Endothelial cell of umbilical vein (primary cell): ENCODE results near the gene FMN1. TPM values are rescaled to one million over a fixed set of nuclear protein-coding genes. Genes with fewer than 3 reads are reported as not detected.

Source experiments
- BruUV-seq: library from RNA; stranded (reverse); fragments of 400-500 nt; replicated peaks from 2 replicates; lab custom pipeline; 2021; lab: Mats Ljungman, UMichigan
- CTCF ChIA-PET: fragments of 300-600, 350-600 bp; sonication (Branson Sonifier 250); formaldehyde crosslinking; loops from one replicate; lab custom pipeline; 2021; ENCODE audit warnings: antibody characterized with exemption, inconsistent platforms; lab: Charles Lee
- POLR2A ChIA-PET: fragments of 300-600, 350-600 bp; sonication (Branson Sonifier 250); formaldehyde crosslinking; loops from one replicate; lab custom pipeline; 2021; ENCODE audit warnings: antibody characterized with exemption, inconsistent platforms; lab: Charles Lee
- DNase-seq: peaks from one replicate; pipeline ENCODE4 v3.0.0-alpha.2; 2011; ENCODE audit warnings: low read depth, low spot score
- FAIRE-seq: peaks from 2 replicates; lab custom pipeline; 2011; peaks lifted over from hg19 to GRCh38; lab: Jason Lieb, UNC
- H2AFZ ChIP-seq: 2 replicates; pipeline ENCODE4 v1.6.0; 2012; ENCODE audit warnings: low read depth, low read length, control low read depth, inconsistent platforms
- H3K27ac ChIP-seq: 2 replicates; pipeline ENCODE4 v1.5.1; 2011; ENCODE audit warnings: low read depth, mild to moderate bottlenecking, control low read depth, low read length, moderate library complexity; ENCODE audit not compliant: insufficient read depth
- H3K27me3 ChIP-seq, 2 experiments: 2 replicates each; pipeline versions ENCODE4 v1.6.0 to v1.6.1; 2011; ENCODE audit warnings: low read length in 2 of 2, mixed read lengths in 1 of 2; ENCODE audit not compliant: control insufficient read depth in 2 of 2, insufficient read depth in 2 of 2
- H3K36me3 ChIP-seq, 2 experiments: 2 replicates in 1 of 2; 3 replicates in 1 of 2; pipeline ENCODE4 v1.5.1; 2011; ENCODE audit warnings: low read length in 2 of 2, mild to moderate bottlenecking in 1 of 2, moderate library complexity in 1 of 2; ENCODE audit not compliant: control insufficient read depth in 2 of 2, insufficient read depth in 2 of 2; ENCODE audit errors: extremely low read depth in 1 of 2
- H3K4me1 ChIP-seq: 3 replicates; pipeline ENCODE4 v1.5.1; 2011; ENCODE audit warnings: mild to moderate bottlenecking, low read length; ENCODE audit not compliant: control insufficient read depth, insufficient read depth; ENCODE audit errors: extremely low read depth
- H3K4me2 ChIP-seq: 2 replicates; pipeline ENCODE4 v1.6.1; 2011; ENCODE audit warnings: low read length, control low read depth, mixed read lengths; ENCODE audit not compliant: insufficient read depth
- H3K4me3 ChIP-seq, 3 experiments: fragments of 200-600 bp in 1 of 3; sonication (generic), shearing (Covaris generic) in 1 of 3; replicated peaks in 1 of 3; 2 replicates each; pipeline ENCODE4 v1.5.1; 2011 to 2016; ENCODE audit warnings: control low read depth in 3 of 3, low read length in 3 of 3, mild to moderate bottlenecking in 2 of 3, inconsistent platforms in 1 of 3, low read depth in 1 of 3, moderate library complexity in 1 of 3; ENCODE audit not compliant: insufficient read depth in 1 of 3
- H3K79me2 ChIP-seq: 2 replicates; pipeline ENCODE4 v1.6.0; 2012; ENCODE audit warnings: low read length, inconsistent platforms; ENCODE audit not compliant: control insufficient read depth, insufficient read depth
- H3K9ac ChIP-seq: replicated peaks from 2 replicates; pipeline ENCODE3; 2011; ENCODE audit warnings: low read length, control low read depth; ENCODE audit not compliant: insufficient read depth; ENCODE audit errors: extremely low read depth
- H3K9me1 ChIP-seq: replicated peaks from 3 replicates; pipeline ENCODE4 v1.6.0; 2011; ENCODE audit warnings: mild to moderate bottlenecking, low read length; ENCODE audit not compliant: control insufficient read depth, insufficient read depth; ENCODE audit errors: extremely low read depth
- H3K9me3 ChIP-seq: replicated peaks from 2 replicates; pipeline ENCODE4 v1.5.1; 2012; ENCODE audit warnings: low read length, inconsistent platforms; ENCODE audit not compliant: control insufficient read depth, insufficient read depth
- H4K20me1 ChIP-seq: replicated peaks from 2 replicates; pipeline ENCODE3; 2011; ENCODE audit warnings: mild to moderate bottlenecking, low read length; ENCODE audit not compliant: control insufficient read depth, insufficient read depth; ENCODE audit errors: extremely low read depth
- EZH2 ChIP-seq: IDR thresholded peaks from 2 replicates; pipeline ENCODE4 v1.6.1; 2012; ENCODE audit warnings: borderline replicate concordance, low read depth, mild to moderate bottlenecking, moderate library complexity, low read length, inconsistent platforms; ENCODE audit not compliant: severe bottlenecking
- FOS ChIP-seq: IDR thresholded peaks from 2 replicates; pipeline ENCODE4 v1.6.1; 2011; ENCODE audit warnings: mild to moderate bottlenecking, low read length, moderate library complexity, borderline replicate concordance; ENCODE audit not compliant: insufficient read depth
- GATA2 ChIP-seq: IDR thresholded peaks from 2 replicates; pipeline ENCODE4 v1.7.0; 2011; ENCODE audit warnings: low read depth, mild to moderate bottlenecking, moderate library complexity, mixed read lengths, low read length; ENCODE audit not compliant: insufficient read length, insufficient read depth
- JUN ChIP-seq: IDR thresholded peaks from 2 replicates; pipeline ENCODE4 v1.6.1; 2011; ENCODE audit warnings: borderline replicate concordance, low read depth; ENCODE audit not compliant: insufficient read length, insufficient read depth
- MYC ChIP-seq: IDR thresholded peaks from one replicate; pipeline ENCODE4 v1.6.1; 2011; ENCODE audit warnings: mild to moderate bottlenecking, low read depth, low read length
- dilution Hi-C: fragments of 300-500 bp; cut with MboI; formaldehyde crosslinking; loops from one replicate; pipeline ENCODE4 v1.15.0; 2019; ENCODE audit warnings: low sequenced_read_pairs; ENCODE audit not compliant: extremely low pct_ligation_motif_present
- intact Hi-C: fragments of 100-400 bp; cut with micrococcal nuclease; formaldehyde crosslinking; loops from one replicate; pipeline ENCODE4 v1.10.0; 2022
- polyA plus RNA-seq, 4 experiments: library from polyadenylated mRNA; depleted of rRNA in 3 of 4; stranded (reverse) in 3 of 4; unstranded in 1 of 4; fragments of >200 nt; gene quantifications; 2 replicates each; pipeline versions ENCODE4 v1.2.1 to v1.2.3, GENCODE V29; 2011 to 2012; ENCODE audit warnings: missing spikeins in 1 of 4
- total RNA-seq: library from RNA; stranded (reverse); gene quantifications from 2 replicates; pipeline ENCODE4 v1.2.3, GENCODE V29; 2021
- TF ChIP-seq, protein P1 (sequence below), 2 donors: IDR thresholded peaks; 1 replicate in 1 of 2; 2 replicates in 1 of 2; pipeline ENCODE4 v1.5.1; 2011; ENCODE audit warnings: low read length in 2 of 2, mild to moderate bottlenecking in 2 of 2, moderate library complexity in 2 of 2, control low read depth in 1 of 2, inconsistent platforms in 1 of 2, low read depth in 1 of 2; ENCODE audit not compliant: insufficient read depth in 1 of 2; ENCODE audit errors: extremely low read depth in 1 of 2

FMN1 gene
- total and polyA plus RNA-seq, 2 donors (not counting 3 experiments of a cell fraction or from before 2014, with no cell fraction given) = 0.01 to 0.29 TPM

DNA sequence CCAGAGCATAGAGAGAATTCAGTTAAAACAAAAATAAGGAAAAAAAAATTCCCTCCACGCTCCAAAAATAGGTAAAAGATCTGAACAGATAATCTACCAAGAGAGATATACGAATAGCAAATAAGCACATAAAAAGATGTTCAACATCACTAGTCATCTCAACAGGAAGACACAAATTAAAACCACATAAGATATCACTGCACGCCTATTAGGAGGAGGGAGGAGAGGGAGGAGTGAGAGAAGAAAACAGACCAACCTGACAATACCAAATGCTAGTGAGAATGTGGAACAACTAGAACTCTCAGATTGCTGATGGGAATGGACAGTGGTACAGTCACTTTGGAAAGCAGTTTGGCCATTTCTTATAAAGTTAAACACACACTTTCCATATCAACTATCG is 212.5 kb downstream of the FMN1 start:
- Histone ChIP-seq H3K27ac (no peak overlapping the region), H3K4me1 (no peaks in the 10 kb centered on the region), H3K9me1 (no peaks in the 10 kb centered on the region), H2AFZ (no peak overlapping the region), H3K4me2 (no peak overlapping the region), H3K36me3 (no peaks in the 10 kb centered on the region), H4K20me1 (no peaks in the 10 kb centered on the region), H3K9me3 (no peaks in the 10 kb centered on the region), H3K4me3 (no peak overlapping the region), H3K27me3 (peaks cover 2 to 11% of the 10 kb centered on the region in 2 experiments), H3K79me2 (no peaks in the 10 kb centered on the region), H3K9ac (no peak overlapping the region)
- BruUV-seq = no TSS peak
- FAIRE-seq (no peak), DNase-seq (no peak)
- TF ChIP-seq, protein P1, sequence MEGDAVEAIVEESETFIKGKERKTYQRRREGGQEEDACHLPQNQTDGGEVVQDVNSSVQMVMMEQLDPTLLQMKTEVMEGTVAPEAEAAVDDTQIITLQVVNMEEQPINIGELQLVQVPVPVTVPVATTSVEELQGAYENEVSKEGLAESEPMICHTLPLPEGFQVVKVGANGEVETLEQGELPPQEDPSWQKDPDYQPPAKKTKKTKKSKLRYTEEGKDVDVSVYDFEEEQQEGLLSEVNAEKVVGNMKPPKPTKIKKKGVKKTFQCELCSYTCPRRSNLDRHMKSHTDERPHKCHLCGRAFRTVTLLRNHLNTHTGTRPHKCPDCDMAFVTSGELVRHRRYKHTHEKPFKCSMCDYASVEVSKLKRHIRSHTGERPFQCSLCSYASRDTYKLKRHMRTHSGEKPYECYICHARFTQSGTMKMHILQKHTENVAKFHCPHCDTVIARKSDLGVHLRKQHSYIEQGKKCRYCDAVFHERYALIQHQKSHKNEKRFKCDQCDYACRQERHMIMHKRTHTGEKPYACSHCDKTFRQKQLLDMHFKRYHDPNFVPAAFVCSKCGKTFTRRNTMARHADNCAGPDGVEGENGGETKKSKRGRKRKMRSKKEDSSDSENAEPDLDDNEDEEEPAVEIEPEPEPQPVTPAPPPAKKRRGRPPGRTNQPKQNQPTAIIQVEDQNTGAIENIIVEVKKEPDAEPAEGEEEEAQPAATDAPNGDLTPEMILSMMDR (IDR thresholded peaks at IDR 0.05; ENCODE audit: extremely low read depth in 1 of 2, insufficient read depth in 1 of 2, low read depth in 1 of 2, low read length in 2 of 2) = no peak
- TF ChIP-seq JUN = no peak
- no peak for TF ChIP-seq MYC
- no peak for TF ChIP-seq FOS
- TF ChIP-seq EZH2 = no peak
- no peak for TF ChIP-seq GATA2
- dilution Hi-C loops (loop anchor here (25.0 kb wide), 1 partner anchor 295 kb away; no protein-coding TSS in a partner anchor), intact Hi-C loops (no loop called here)
- ChIA-PET CTCF (no interaction called here), POLR2A (no interaction called here)
